ENCODE data around the gene SYNE1.
"Not testable (repeated sequence)": the region's sequence is repeated elsewhere in the genome, so short reads cannot be mapped to it uniquely, and the experiment has no call there.

Gene SYNE1

GRCh38 chr6:152651986-152652385 lies 14.8 kb upstream of the SYNE1 start:
- H3K27ac ChIP-seq (ENCODE audit: low read depth, low read length): no peak overlapping the region
- no peaks in the 10 kb centered on the region for H3K9me3 ChIP-seq (ENCODE audit: control insufficient read depth in 5 of 5, low read length in 5 of 5)

GRCh38 chr6:152648105-152648504 lies 10.9 kb upstream of the SYNE1 start:
- Histone ChIP-seq H3K27ac (ENCODE audit: low read depth, low read length) (peak overlapping the region; percentile 17), H3K27me3 (ENCODE audit: control insufficient read depth in 5 of 5, insufficient read depth in 4 of 5, low read length in 5 of 5) (no peaks in the 10 kb centered on the region), H3K4me3 (ENCODE audit: low read depth in 1 of 5, low read length in 5 of 5) (peak overlapping the region in 1 of 5 donors; percentile 11), H3K9me3 (ENCODE audit: control insufficient read depth in 5 of 5, low read length in 5 of 5) (no peaks in the 10 kb centered on the region), H3K9ac (ENCODE audit: low read length in 5 of 5) (no peak overlapping the region), H3K4me1 (ENCODE audit: control insufficient read depth in 5 of 5, insufficient read depth in 5 of 5, low read length in 5 of 5) (peaks cover 0 to 11% (median 2%) of the 10 kb centered on the region in 5 donors), H3K36me3 (ENCODE audit: control insufficient read depth in 5 of 5, insufficient read depth in 5 of 5, low read length in 5 of 5) (no peaks in the 10 kb centered on the region)

More at GRCh38 chr6:152651986-152652385, 14.8 kb upstream of the SYNE1 start:
- no peak overlapping the region for H3K9ac ChIP-seq (ENCODE audit: low read length in 5 of 5)
- H3K4me3 ChIP-seq (ENCODE audit: low read depth in 1 of 5, low read length in 5 of 5): no peak overlapping the region
- H3K36me3 ChIP-seq (ENCODE audit: control insufficient read depth in 5 of 5, insufficient read depth in 5 of 5, low read length in 5 of 5): no peaks in the 10 kb centered on the region
- no peaks in the 10 kb centered on the region for H3K27me3 ChIP-seq (ENCODE audit: control insufficient read depth in 5 of 5, insufficient read depth in 4 of 5, low read length in 5 of 5)
- peaks cover 0 to 11% (median 2%) of the 10 kb centered on the region in 5 donors for H3K4me1 ChIP-seq (ENCODE audit: control insufficient read depth in 5 of 5, insufficient read depth in 5 of 5, low read length in 5 of 5)

GRCh38 chr6:152646732-152647131 lies 9.6 kb upstream of the SYNE1 start:
- not testable (repeated sequence) for H3K36me3 ChIP-seq (ENCODE audit: control insufficient read depth in 5 of 5, insufficient read depth in 5 of 5, low read length in 5 of 5); H3K9ac ChIP-seq (ENCODE audit: low read length in 5 of 5); H3K4me3 ChIP-seq (ENCODE audit: low read depth in 1 of 5, low read length in 5 of 5); H3K4me1 ChIP-seq (ENCODE audit: control insufficient read depth in 5 of 5, insufficient read depth in 5 of 5, low read length in 5 of 5); H3K9me3 ChIP-seq (ENCODE audit: control insufficient read depth in 5 of 5, low read length in 5 of 5); H3K27me3 ChIP-seq (ENCODE audit: control insufficient read depth in 5 of 5, insufficient read depth in 4 of 5, low read length in 5 of 5); H3K27ac ChIP-seq (ENCODE audit: low read depth, low read length)

- H3K27me3 ChIP-seq (ENCODE audit: control insufficient read depth in 5 of 5, insufficient read depth in 4 of 5, low read length in 5 of 5): no peaks in the 10 kb centered on the region
- no peak overlapping the region for H3K27ac ChIP-seq (ENCODE audit: low read depth, low read length)
Measured at GRCh38 chr6:152642578-152643375, 5.6 kb upstream of the SYNE1 start.

DNA sequence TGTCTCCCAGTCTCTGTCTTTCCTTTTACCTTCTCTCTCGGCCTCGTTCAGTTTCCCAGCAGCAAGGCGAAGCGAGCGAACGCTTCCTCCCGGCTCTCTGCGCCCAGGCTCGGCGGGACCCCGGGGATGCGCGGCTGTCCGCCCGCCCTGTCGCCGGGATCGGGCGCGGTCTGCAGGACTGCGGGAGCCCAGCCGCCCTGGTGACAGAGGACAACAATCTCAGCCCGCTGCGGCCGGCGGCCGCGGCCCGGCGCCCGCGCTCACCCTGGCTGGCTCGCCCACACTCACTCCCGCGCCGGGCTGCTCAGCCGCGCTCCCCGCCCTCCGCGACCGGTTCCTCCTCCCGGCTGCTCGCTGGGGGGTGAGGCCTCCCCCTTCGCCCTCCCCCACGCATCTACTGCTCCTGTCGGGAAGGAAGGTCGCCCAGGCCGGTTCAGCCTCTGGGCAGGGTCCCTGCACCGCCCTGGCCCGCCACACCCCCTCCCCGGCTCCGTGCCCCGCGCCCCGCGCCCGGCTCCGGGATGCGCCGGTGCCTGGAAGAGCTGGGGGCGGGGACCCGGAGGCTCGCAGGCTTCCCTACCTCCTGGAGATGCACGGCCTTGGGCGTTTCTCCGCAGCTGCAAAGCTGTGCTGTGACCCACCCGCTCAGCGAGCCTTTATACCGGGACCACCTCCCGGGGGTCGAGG lies 410 bp downstream of the SYNE1 start:
- H3K4me3 ChIP-seq (ENCODE audit: low read depth in 1 of 5, low read length in 5 of 5): peak overlapping the region; percentile 58 to 81 (median 72)
- H3K9ac ChIP-seq (ENCODE audit: low read length in 5 of 5): peak overlapping the region in 2 of 5 donors; percentile 36 to 73
- H3K36me3 ChIP-seq (ENCODE audit: control insufficient read depth in 5 of 5, insufficient read depth in 5 of 5, low read length in 5 of 5): no peaks in the 10 kb centered on the region
- peaks cover 0 to 15% (median 7%) of the 10 kb centered on the region in 5 donors for H3K27me3 ChIP-seq (ENCODE audit: control insufficient read depth in 5 of 5, insufficient read depth in 4 of 5, low read length in 5 of 5)
- H3K9me3 ChIP-seq (ENCODE audit: control insufficient read depth in 5 of 5, low read length in 5 of 5): no peaks in the 10 kb centered on the region
- H3K27ac ChIP-seq (ENCODE audit: low read depth, low read length): peak overlapping the region; percentile 32
- peaks cover 5 to 21% (median 16%) of the 10 kb centered on the region in 5 donors for H3K4me1 ChIP-seq (ENCODE audit: control insufficient read depth in 5 of 5, insufficient read depth in 5 of 5, low read length in 5 of 5)

More at GRCh38 chr6:152642578-152643375, 5.6 kb upstream of the SYNE1 start:
- no peaks in the 10 kb centered on the region for H3K36me3 ChIP-seq (ENCODE audit: control insufficient read depth in 5 of 5, insufficient read depth in 5 of 5, low read length in 5 of 5)
- no peak overlapping the region for H3K9ac ChIP-seq (ENCODE audit: low read length in 5 of 5)
- no peaks in the 10 kb centered on the region for H3K9me3 ChIP-seq (ENCODE audit: control insufficient read depth in 5 of 5, low read length in 5 of 5)
- H3K4me3 ChIP-seq (ENCODE audit: low read depth in 1 of 5, low read length in 5 of 5): no peak overlapping the region
- H3K4me1 ChIP-seq (ENCODE audit: control insufficient read depth in 5 of 5, insufficient read depth in 5 of 5, low read length in 5 of 5): peaks cover 0 to 2% (median 0%) of the 10 kb centered on the region in 5 donors

- H3K9me3 ChIP-seq (ENCODE audit: control insufficient read depth in 5 of 5, low read length in 5 of 5): no peaks in the 10 kb centered on the region
- peaks cover 0 to 15% (median 7%) of the 10 kb centered on the region in 5 donors for H3K27me3 ChIP-seq (ENCODE audit: control insufficient read depth in 5 of 5, insufficient read depth in 4 of 5, low read length in 5 of 5)
- no peaks in the 10 kb centered on the region for H3K36me3 ChIP-seq (ENCODE audit: control insufficient read depth in 5 of 5, insufficient read depth in 5 of 5, low read length in 5 of 5)
- peaks cover 5 to 21% (median 16%) of the 10 kb centered on the region in 5 donors for H3K4me1 ChIP-seq (ENCODE audit: control insufficient read depth in 5 of 5, insufficient read depth in 5 of 5, low read length in 5 of 5)
- H3K9ac ChIP-seq (ENCODE audit: low read length in 5 of 5): peak overlapping the region in 4 of 5 donors; percentile 19 to 73 (median 42)
- peak overlapping the region; percentile 58 to 81 (median 72) for H3K4me3 ChIP-seq (ENCODE audit: low read depth in 1 of 5, low read length in 5 of 5)
- peak overlapping the region; percentile 32 for H3K27ac ChIP-seq (ENCODE audit: low read depth, low read length)
Measured at GRCh38 chr6:152636021-152636608, 1.0 kb downstream of the SYNE1 start.

DNA sequence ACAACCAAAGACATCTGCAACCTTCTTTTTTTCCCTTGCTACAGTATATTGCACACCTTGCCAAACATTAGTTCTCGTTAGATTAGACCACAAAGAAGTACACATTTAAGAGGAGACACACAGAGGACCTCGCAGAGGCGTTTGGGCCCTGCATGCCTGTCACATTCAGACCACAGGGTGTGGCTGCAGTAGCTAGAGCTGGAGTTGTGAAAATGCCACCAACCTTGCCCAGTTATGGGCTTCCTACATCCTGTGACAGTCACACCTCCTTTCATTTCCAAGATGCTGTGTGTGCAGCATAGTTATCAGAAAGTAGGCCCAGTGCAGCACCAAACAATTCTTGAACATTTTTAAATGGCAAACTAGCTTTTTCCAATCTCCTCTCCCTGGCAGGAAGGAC lies 2.4 kb downstream of the SYNE1 start:
- Histone ChIP-seq H3K9ac (ENCODE audit: low read length in 5 of 5) (no peak overlapping the region), H3K36me3 (ENCODE audit: control insufficient read depth in 5 of 5, insufficient read depth in 5 of 5, low read length in 5 of 5) (no peaks in the 10 kb centered on the region), H3K4me3 (ENCODE audit: low read depth in 1 of 5, low read length in 5 of 5) (no peak overlapping the region), H3K27ac (ENCODE audit: low read depth, low read length) (no peak overlapping the region), H3K9me3 (ENCODE audit: control insufficient read depth in 5 of 5, low read length in 5 of 5) (no peaks in the 10 kb centered on the region), H3K27me3 (ENCODE audit: control insufficient read depth in 5 of 5, insufficient read depth in 4 of 5, low read length in 5 of 5) (peaks cover 0 to 15% (median 7%) of the 10 kb centered on the region in 5 donors), H3K4me1 (ENCODE audit: control insufficient read depth in 5 of 5, insufficient read depth in 5 of 5, low read length in 5 of 5) (peaks cover 5 to 21% (median 16%) of the 10 kb centered on the region in 5 donors)

- H3K36me3 ChIP-seq (ENCODE audit: control insufficient read depth in 5 of 5, insufficient read depth in 5 of 5, low read length in 5 of 5): peaks cover 0 to 2% (median 0%) of the 10 kb centered on the region in 5 donors
- H3K4me1 ChIP-seq (ENCODE audit: control insufficient read depth in 5 of 5, insufficient read depth in 5 of 5, low read length in 5 of 5): peaks cover 0 to 17% (median 14%) of the 10 kb centered on the region in 5 donors
- H3K9ac ChIP-seq (ENCODE audit: low read length in 5 of 5): no peak overlapping the region
- H3K27me3 ChIP-seq (ENCODE audit: control insufficient read depth in 5 of 5, insufficient read depth in 4 of 5, low read length in 5 of 5): peaks cover 0 to 14% (median 7%) of the 10 kb centered on the region in 5 donors
- H3K4me3 ChIP-seq (ENCODE audit: low read depth in 1 of 5, low read length in 5 of 5): no peak overlapping the region
- no peaks in the 10 kb centered on the region for H3K9me3 ChIP-seq (ENCODE audit: control insufficient read depth in 5 of 5, low read length in 5 of 5)
- no peak overlapping the region for H3K27ac ChIP-seq (ENCODE audit: low read depth, low read length)
Measured at GRCh38 chr6:152632121-152632782, 4.9 kb downstream of the SYNE1 start.

- Histone ChIP-seq H3K27me3 (ENCODE audit: control insufficient read depth in 5 of 5, insufficient read depth in 4 of 5, low read length in 5 of 5) (peaks cover 0 to 8% (median 7%) of the 10 kb centered on the region in 5 donors), H3K9ac (ENCODE audit: low read length in 5 of 5) (no peak overlapping the region), H3K27ac (ENCODE audit: low read depth, low read length) (no peak overlapping the region), H3K4me3 (ENCODE audit: low read depth in 1 of 5, low read length in 5 of 5) (no peak overlapping the region), H3K4me1 (ENCODE audit: control insufficient read depth in 5 of 5, insufficient read depth in 5 of 5, low read length in 5 of 5) (peaks cover 0 to 9% (median 7%) of the 10 kb centered on the region in 5 donors), H3K9me3 (ENCODE audit: control insufficient read depth in 5 of 5, low read length in 5 of 5) (no peaks in the 10 kb centered on the region), H3K36me3 (ENCODE audit: control insufficient read depth in 5 of 5, insufficient read depth in 5 of 5, low read length in 5 of 5) (peaks cover 0 to 2% (median 0%) of the 10 kb centered on the region in 5 donors)
Measured at GRCh38 chr6:152631376-152631775, 5.8 kb downstream of the SYNE1 start.

All from subcutaneous abdominal adipose tissue (tissue), 5 donors.